DND-41 (cell line): ENCODE measurements around the gene RADIL.

Experiments
- EZH2 ChIP-seq: IDR thresholded peaks from 3 replicates; pipeline ENCODE4 v1.6.1; 2012; ENCODE audit warnings: borderline replicate concordance, low read depth, mild to moderate bottlenecking, moderate library complexity, low read length, inconsistent platforms; ENCODE audit not compliant: severe bottlenecking
- TF ChIP-seq, protein P1 (sequence below): IDR thresholded peaks from 2 replicates; pipeline ENCODE4 v1.5.1; 2012; ENCODE audit warnings: borderline replicate concordance, low read length, moderate library complexity, mild to moderate bottlenecking; ENCODE audit not compliant: poor library complexity, severe bottlenecking; ENCODE audit errors: extremely low read depth

DNA sequence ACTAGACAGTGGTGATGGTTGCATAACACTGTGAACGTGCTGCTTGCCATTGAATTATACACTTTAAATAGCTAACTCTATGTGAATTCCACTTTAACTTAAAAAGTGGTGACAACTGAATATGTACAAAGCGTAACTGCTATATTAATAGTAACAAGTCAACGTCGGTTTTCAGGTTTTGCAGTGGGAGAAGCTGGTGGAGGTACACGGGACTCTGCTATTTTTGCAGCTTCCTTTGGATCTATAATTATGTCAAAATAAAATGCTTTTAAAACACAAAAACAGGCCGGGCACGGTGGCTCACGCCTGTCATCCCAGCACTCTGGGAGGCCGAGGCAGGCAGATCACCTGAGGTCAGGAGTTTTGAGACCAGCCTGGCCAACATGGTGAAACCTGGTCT lies 87.1 kb downstream of the RADIL start:
- TF ChIP-seq, protein P1, sequence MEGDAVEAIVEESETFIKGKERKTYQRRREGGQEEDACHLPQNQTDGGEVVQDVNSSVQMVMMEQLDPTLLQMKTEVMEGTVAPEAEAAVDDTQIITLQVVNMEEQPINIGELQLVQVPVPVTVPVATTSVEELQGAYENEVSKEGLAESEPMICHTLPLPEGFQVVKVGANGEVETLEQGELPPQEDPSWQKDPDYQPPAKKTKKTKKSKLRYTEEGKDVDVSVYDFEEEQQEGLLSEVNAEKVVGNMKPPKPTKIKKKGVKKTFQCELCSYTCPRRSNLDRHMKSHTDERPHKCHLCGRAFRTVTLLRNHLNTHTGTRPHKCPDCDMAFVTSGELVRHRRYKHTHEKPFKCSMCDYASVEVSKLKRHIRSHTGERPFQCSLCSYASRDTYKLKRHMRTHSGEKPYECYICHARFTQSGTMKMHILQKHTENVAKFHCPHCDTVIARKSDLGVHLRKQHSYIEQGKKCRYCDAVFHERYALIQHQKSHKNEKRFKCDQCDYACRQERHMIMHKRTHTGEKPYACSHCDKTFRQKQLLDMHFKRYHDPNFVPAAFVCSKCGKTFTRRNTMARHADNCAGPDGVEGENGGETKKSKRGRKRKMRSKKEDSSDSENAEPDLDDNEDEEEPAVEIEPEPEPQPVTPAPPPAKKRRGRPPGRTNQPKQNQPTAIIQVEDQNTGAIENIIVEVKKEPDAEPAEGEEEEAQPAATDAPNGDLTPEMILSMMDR, result no peak
- no peak for TF ChIP-seq EZH2
